HG03457 (cell line): ENCODE measurements around the gene SF1.

Source experiments
- ATAC-seq: cut with Tn5 transposase; IDR thresholded peaks from one replicate; pipeline ENCODE4 v1.9.1; 2021; ENCODE audit warnings: moderate number of reproducible peaks; ENCODE audit not compliant: unreplicated experiment

The SF1 gene

GRCh38 chr11:64801561-64802369 is 23.4 kb upstream of the SF1 start:
- ATAC-seq: no peak

DNA sequence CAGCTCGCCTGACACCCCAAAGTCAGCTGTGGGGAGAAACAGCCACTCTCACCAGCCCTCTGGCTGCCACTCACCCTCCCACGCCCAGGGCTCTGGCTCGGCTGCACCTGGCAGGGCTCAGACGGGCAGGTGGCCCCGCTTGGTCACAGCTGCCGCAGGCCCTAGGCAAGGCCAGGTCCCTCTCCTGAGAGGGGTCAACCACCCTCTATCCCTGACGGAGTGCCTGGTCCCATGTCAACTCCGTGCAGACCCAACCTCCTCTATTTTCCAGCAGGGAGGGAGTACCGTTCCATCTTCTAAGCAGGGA is 22.8 kb upstream of the SF1 start:
- no peak for ATAC-seq

GRCh38 chr11:64800303-64801157 is 22.2 kb upstream of the SF1 start:
- ATAC-seq: no peak

DNA sequence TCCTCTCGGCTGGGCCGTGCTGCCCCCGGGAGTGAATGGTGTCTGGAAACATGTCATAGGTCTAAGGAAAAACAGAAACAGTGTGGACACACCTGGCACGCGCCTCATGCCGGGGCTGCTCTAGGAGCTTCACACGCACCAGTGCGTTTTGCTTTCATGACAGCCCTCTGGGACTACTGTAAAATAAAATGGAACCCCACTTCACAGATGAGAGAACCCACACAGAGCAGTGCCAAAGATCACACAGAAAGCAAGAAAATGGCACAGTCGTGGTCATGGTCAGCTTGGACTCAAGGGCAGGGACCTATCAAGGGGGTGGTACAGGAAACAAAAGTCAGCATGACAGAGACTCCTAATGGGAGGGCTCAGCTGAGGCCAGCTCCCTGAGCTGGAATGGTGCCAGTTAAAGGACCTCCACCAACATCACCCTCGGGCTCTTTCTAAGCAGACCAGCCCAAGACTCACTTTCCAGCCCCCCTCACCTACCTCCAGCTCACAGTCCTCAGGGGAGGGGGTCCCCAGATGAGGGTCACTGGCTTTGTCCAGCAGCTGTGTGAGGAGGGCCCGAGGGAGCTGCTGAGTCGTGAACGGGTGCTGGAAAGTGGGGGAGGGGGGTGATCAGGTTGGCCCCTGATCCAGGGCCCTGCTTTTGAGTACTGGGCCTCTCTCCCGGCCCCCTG is 21.4 kb upstream of the SF1 start:
- no peak for ATAC-seq

DNA sequence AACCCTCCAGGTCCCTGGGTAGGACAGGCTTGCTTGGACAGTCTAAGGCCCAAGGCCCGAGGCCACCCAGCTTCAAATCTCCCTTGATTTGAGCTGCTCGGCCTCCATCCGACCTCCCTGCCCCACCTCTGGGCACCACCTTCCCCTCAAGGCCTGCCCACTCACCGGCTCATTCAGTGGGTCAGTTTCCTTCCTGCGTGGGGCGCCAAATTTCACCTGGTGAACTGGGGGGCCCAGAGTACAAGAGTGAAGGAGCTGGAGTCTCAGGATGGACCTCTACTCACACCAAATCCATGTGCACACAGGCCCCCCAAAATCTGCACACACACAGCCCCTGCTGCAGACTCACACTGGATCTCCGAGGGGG is 20.9 kb upstream of the SF1 start:
- no peak for ATAC-seq

GRCh38 chr11:64796757-64797541 is 18.6 kb upstream of the SF1 start:
- ATAC-seq: no peak

DNA sequence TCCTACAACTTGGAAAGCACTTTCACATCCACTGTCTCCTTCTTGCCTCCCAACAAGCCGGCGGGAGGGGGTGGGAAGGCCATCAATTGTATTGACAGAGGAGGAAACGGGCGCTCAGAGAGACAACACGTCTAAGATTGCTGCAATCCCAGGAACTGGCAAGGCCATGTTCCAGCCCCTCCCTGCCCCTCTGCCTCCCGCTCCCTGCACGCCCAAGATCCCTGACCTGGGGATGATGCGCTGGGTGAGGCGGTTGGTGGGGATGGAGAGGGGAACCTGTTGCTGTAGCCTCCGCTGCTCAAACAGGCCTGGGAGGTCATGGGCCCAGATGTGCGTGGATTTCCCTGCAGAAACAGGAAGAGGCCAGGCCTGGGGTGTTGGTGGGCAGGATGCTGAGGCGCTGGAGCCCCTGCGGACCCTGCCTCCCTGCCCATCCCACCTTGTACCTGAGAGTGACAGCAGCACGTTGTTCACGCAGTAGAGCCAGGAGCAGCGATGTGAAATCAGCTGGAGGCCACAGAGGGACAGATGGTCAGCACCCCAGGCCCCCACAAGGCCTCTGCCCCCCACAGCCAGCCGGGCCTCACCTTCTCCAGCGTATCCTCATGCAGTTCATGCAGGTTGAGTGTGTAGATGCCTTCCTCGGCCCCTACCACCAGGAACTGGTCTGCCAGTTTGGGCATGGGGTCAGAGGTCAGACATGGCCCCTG is 17.9 kb upstream of the SF1 start:
- ATAC-seq: no peak

DNA sequence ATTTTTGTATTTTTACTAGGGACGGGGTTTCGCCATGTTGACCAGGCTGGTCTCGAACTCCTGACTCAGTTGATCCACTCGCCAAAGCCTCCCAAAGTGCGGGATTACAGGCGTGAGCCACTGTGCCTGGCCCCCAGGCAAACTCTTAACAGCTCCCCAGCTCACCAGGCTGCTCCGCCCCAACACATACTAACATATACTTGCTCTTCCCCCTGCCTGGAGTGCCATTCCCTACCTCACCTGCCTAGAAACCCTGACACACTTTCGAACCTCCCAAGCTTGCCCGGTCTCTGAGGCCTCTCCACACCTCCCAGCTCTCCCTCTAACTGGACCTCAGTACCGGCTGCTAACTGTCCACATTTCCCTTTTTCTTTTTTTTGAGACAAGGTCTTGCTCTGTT is 16.2 kb upstream of the SF1 start:
- ATAC-seq: no peak

GRCh38 chr11:64793271-64794160 is 15.2 kb upstream of the SF1 start:
- no peak for ATAC-seq

DNA sequence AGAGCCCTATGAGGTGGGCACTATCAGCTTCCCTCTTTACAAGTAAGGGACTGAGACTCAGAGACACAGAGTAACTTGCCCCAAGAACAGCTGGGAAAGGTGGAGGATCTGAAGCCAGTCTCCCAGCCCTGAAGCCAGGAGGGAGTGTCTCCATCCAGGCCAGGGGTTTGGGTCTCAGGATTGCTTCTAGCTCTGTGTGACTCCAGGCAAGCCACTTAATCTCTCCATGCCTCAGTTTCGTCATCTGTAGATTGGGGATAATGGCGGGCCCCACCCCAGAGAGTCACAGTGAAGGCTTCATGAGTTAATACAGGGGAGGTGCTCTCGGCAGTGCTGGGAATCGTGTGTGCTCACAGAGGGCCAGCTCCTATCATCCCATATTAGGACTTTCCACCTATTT is 14.1 kb upstream of the SF1 start:
- no peak for ATAC-seq

DNA sequence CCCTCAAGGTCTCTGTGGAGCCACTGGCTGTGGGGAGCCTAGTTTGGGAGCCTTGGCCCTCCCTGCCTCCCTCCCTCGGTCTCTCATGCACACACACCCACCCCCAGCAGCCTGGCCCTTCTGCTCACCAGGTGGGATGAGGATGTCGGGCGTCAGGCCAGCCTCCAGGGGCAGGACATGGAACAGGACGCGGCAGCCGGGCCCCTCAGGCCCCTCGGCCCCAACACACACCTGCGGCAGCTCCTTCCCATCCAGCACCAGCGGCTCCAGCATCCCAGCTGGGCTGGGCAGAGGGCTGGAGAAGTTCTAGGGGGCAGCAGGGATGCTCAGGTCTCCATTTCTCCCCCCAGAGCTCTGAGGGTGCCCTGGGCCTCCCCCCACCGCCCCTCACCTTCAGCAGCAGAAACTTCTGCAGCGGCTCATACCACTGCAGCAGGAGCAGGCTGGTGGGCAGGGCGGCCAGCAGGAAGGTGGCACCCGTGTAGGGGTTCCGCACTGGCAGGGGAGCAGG is 13.5 kb upstream of the SF1 start:
- ATAC-seq: no peak

- ATAC-seq: no peak
Observed at GRCh38 chr11:64790205-64791095, 12.1 kb upstream of the SF1 start.

- ATAC-seq: no peak
Observed at GRCh38 chr11:64789331-64790204, 11.2 kb upstream of the SF1 start.

- no peak for ATAC-seq
Observed at GRCh38 chr11:64788321-64789215, 10.2 kb upstream of the SF1 start.

DNA sequence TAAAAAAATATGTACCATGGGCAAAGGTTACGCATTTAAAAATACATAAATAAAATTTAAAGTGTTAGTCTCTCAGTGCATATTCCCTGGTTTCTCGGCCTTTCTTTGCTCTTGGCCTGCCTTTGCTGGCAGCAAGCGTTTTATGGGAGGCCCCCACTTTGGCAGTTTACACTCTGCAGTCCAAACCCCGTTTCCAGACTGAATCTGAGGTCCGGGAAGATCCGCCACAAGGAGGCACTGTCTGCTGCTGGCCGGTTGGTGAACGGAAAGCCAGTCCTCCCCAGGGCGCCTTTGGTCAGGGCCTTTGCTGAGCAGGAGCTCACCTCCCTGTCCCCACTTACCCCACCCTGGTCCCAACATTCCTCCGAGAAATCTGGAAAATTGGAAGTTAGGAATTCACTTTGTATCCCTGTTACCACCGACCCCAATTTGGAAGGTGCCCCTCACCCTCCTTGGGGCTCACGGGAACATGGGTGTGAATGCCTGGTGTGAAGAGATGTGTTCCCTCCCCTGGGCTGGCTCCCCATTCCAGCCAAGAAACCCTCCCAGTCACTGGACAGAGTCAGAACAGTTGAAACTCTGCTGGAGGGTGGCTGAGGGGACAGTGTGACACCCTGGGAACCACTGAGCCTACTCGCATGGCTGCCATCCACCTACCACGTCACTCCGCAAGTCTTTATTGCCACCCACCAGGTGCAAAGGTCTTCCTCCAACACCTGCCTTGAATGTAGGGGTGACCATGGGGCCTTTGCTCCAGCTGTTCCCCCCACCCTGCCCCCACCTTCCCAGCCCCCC is 9.4 kb upstream of the SF1 start:
- no peak for ATAC-seq

- ATAC-seq: no peak
Observed at GRCh38 chr11:64786308-64786707, 8.0 kb upstream of the SF1 start.
